Measurements from ENCODE around the gene IQCM. TPM values are rescaled to one million over a fixed set of nuclear protein-coding genes. Genes with fewer than 3 reads are reported as not detected.

The IQCM gene
- total RNA-seq, 1 donor from 2014 or later: not detected

DNA sequence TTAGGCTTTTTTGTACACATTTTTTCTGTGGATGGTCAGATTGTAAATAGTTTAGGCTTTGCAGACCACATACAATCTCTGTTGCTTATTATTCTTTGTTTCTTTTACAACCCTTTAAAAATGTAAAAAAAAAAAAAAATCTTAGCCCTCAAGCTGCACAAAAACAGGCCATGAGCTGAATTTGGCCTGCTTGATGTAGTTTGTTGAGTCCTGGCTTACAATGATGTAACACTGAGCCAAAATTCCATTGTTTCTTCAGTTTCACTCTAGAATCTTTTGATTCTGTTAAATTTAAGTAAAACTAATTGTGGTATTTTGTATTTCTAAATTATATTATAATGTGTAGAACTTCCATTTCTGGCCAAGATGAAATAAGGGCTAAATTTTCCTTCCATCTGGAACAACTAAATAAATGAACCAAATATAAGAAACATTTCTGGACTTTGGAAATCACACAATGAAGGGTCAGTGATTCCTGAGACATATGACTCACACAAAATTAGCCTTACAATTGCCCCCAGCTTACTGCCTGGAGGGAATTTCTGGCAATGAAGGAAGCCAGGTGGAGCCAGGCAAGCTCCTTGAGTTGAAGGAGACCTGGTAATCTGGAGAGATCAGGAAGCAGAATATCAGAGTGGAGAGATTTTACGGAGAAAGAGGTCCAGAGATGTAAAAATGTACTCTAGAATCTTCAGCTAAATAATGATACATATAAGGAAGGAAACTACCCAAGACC lies 29.8 kb downstream of the IQCM start:
- Mint-ChIP-seq H3K27me3 (no peaks in the 10 kb centered on the region), H3K36me3 (ENCODE audit: insufficient read depth) (no peaks in the 10 kb centered on the region), H3K4me1 (ENCODE audit: low read depth) (no peaks in the 10 kb centered on the region), H3K27ac (no peak overlapping the region), H3K9me3 (ENCODE audit: low read depth) (no peaks in the 10 kb centered on the region), H3K4me3 (ENCODE audit: low read depth) (no peak overlapping the region)
- TF ChIP-seq CTCF (IDR thresholded peaks at IDR 0.05; ENCODE audit: unreplicated experiment): no peak
- DNase-seq (ENCODE audit: low spot score, unreplicated experiment): no peak

DNA sequence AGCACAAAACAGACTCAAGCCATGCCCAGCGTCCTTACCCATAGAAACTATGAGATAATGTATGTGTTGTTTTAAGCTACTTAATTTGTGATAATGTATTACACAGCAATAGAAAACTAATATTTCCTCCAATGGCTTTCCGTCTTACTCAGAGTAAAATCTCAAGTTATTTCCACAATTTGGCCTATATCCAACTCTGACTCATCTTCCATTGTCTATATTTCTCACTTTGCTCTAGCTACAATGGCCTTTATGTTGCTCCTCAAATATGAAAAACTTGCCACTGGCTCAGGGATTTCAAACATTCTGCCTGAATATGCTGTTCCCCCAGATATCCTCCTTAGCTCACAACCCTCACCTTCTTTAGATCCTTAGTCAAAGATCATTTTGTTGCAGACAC lies 31.6 kb downstream of the IQCM start:
- no peak for TF ChIP-seq CTCF (IDR thresholded peaks at IDR 0.05; ENCODE audit: unreplicated experiment)
- Mint-ChIP-seq H3K4me1 (ENCODE audit: low read depth) (no peaks in the 10 kb centered on the region), H3K9me3 (ENCODE audit: low read depth) (no peaks in the 10 kb centered on the region), H3K27ac (no peak overlapping the region), H3K27me3 (no peaks in the 10 kb centered on the region), H3K36me3 (ENCODE audit: insufficient read depth) (no peaks in the 10 kb centered on the region), H3K4me3 (ENCODE audit: low read depth) (no peak overlapping the region)
- DNase-seq (ENCODE audit: low spot score, unreplicated experiment): no peak

DNA sequence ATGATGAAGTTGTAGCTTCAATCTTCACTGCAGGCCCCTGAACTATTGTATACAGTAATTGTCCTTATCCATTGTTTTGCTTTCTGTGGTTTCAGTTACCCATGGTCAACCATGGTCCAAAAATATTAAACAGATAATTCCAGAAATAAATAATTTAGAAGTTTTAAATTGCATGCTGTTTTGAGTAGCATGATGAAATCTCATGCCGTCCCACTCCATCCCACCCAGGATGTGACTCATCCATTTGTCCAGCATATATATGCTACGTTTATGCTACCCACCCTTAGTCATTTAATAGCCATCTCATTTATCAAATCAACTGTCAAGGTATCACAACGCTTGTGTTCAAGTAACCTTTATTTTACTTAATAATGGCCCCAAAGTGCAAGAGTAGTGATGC lies 34.5 kb downstream of the IQCM start:
- Mint-ChIP-seq H3K27ac (no peak overlapping the region), H3K36me3 (ENCODE audit: insufficient read depth) (no peaks in the 10 kb centered on the region), H3K4me3 (ENCODE audit: low read depth) (no peak overlapping the region), H3K9me3 (ENCODE audit: low read depth) (no peaks in the 10 kb centered on the region), H3K27me3 (no peaks in the 10 kb centered on the region), H3K4me1 (ENCODE audit: low read depth) (no peaks in the 10 kb centered on the region)
- no peak for DNase-seq (ENCODE audit: low spot score, unreplicated experiment)
- TF ChIP-seq CTCF (IDR thresholded peaks at IDR 0.05; ENCODE audit: unreplicated experiment): no peak

DNA sequence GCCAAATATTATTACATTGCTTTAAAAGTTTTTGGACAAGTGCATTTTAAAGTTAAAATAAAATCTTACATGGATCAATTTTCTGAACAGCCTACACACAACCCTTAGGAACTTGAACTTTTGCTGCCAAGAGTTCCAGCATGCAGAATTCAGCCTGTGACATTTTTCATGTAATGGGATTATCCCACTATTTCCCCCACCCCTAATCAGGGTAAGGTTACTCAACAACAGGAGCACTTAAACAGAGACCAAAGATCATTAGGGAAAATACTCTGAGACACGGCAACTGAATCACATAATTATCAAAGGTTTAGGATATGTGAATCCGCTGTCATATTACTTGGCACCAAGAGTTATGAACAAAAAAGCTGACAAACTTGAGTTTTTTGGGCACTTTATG lies 47.2 kb downstream of the IQCM start:
- Mint-ChIP-seq H3K4me1 (ENCODE audit: low read depth) (no peaks in the 10 kb centered on the region), H3K27ac (no peak overlapping the region), H3K4me3 (ENCODE audit: low read depth) (no peak overlapping the region), H3K36me3 (ENCODE audit: insufficient read depth) (no peaks in the 10 kb centered on the region), H3K27me3 (no peaks in the 10 kb centered on the region), H3K9me3 (ENCODE audit: low read depth) (no peaks in the 10 kb centered on the region)
- no peak for DNase-seq (ENCODE audit: low spot score, unreplicated experiment)
- TF ChIP-seq CTCF (IDR thresholded peaks at IDR 0.05; ENCODE audit: unreplicated experiment): no peak

GRCh38 chr4:149766135-149766534 lies 49.5 kb downstream of the IQCM start:
- no peak overlapping the region for H3K4me3 Mint-ChIP-seq (ENCODE audit: low read depth)
- no peak for TF ChIP-seq CTCF (IDR thresholded peaks at IDR 0.05; ENCODE audit: unreplicated experiment)
- no peak overlapping the region for H3K27ac Mint-ChIP-seq

More at GRCh38 chr4:149766135-149766534, 49.5 kb downstream of the IQCM start:
- no peaks in the 10 kb centered on the region for H3K9me3 Mint-ChIP-seq (ENCODE audit: low read depth)
- H3K27me3 Mint-ChIP-seq: no peaks in the 10 kb centered on the region
- no peak for DNase-seq (ENCODE audit: low spot score, unreplicated experiment)
- no peaks in the 10 kb centered on the region for H3K36me3 Mint-ChIP-seq (ENCODE audit: insufficient read depth)
- no peaks in the 10 kb centered on the region for H3K4me1 Mint-ChIP-seq (ENCODE audit: low read depth)
